Psoas muscle (tissue), 8 donors: Measurements from ENCODE around the gene USP30. TPM values are rescaled to one million over a fixed set of nuclear protein-coding genes. Genes with fewer than 3 reads are reported as not detected.
A peak's percentile ranks its signal among the peaks of the same experiment; 100 is the strongest.

Experiments used
- ATAC-seq, 4 donors: fragments of 200-7000 bp; cut with Tn5 transposase; one replicate each; pipeline ENCODE4 v1.9.1; 2020; ENCODE audit warnings: moderate library complexity in 3 of 4, mild to moderate bottlenecking in 2 of 4
- DNase-seq, 2 donors: peaks; one replicate each; pipeline ENCODE4 v3.0.0-alpha.2; 2020
- H3K27ac ChIP-seq: fragments of 200-600 bp; one replicate; pipeline ENCODE4 v1.8.0; 2022
- H3K27me3 ChIP-seq, 3 donors: fragments of 200-600 bp in 1 of 3; one replicate each; pipeline versions ENCODE4 v1.6.1 to v1.8.0; 2013 to 2022; ENCODE audit warnings: low read length in 2 of 3, mild to moderate bottlenecking in 2 of 3, moderate library complexity in 1 of 3; ENCODE audit not compliant: insufficient read depth in 3 of 3
- H3K36me3 ChIP-seq, 2 donors: fragments of 200-600 bp in 1 of 2; one replicate each; pipeline versions ENCODE4 v1.6.1 to v1.8.0; 2013 to 2022; ENCODE audit warnings: low read depth in 1 of 2, mild to moderate bottlenecking in 1 of 2, moderate library complexity in 1 of 2; ENCODE audit not compliant: insufficient read depth in 1 of 2
- H3K4me1 ChIP-seq: fragments of 200-600 bp; one replicate; pipeline ENCODE4 v1.8.0; 2022
- H3K4me3 ChIP-seq: fragments of 200-600 bp; one replicate; pipeline ENCODE4 v1.8.0; 2022; ENCODE audit warnings: mild to moderate bottlenecking
- H3K9me3 ChIP-seq: fragments of 200-600 bp; one replicate; pipeline ENCODE4 v1.8.0; 2022
- WGBS, 3 donors: extraction: QIAGEN DNeasy Blood & Tissue Kit; methylation state at CpG; one replicate each; pipeline versions ENCODE4 v1.1.6 to v1.1.7; 2013; 5-methylcytosine and 5-hydroxymethylcytosine counted together
- intact Hi-C, 2 donors: fragments of 100-400 bp; cut with DNase I; formaldehyde crosslinking; loops; one replicate each; pipeline versions ENCODE4 v1.11.0 to v1.14.2; 2022
- polyA plus RNA-seq, 3 donors: library from polyadenylated mRNA; stranded (reverse); fragments of 200-250 nt; gene quantifications; one replicate each; pipeline ENCODE4 v1.2.3, GENCODE V29; 2013
- total RNA-seq, 4 donors: library from RNA; stranded (reverse); fragmentation: NEBNext Ultra II Directional in 2 of 4; extraction: Animal tissue kit (Norgen Biotek cat#: 25700) in 2 of 4; gene quantifications; one replicate each; pipeline versions ENCODE4 v1.2.1 to v1.2.4, GENCODE V29; 2021 to 2023
- TF ChIP-seq, protein P1 (sequence below): fragments of 200-600 bp; IDR thresholded peaks from one replicate; pipeline ENCODE4 v1.8.0; 2022; ENCODE audit warnings: antibody characterized with exemption
- donor health status: healthy with polysubstance abuse.
- donor health status: DM: no; HTN: no; CAD: no; lungs with moderate emphysema.
- donor health status: Bipolar disorder and iron deficiency.
- donor health status: healthy.
- donor health status: DM: yes; HTN: yes; CAD: no.
- donor health status: DM: no; HTN: no; CAD: no.
- donor health status: DM: no; HTN: no; CAD: no.
- donor health status: DM: yes; HTN: yes; CAD: no.

The USP30 gene
- total and polyA plus RNA-seq, 7 donors = 4.7 to 14.6 (median 10.9) TPM

DNA sequence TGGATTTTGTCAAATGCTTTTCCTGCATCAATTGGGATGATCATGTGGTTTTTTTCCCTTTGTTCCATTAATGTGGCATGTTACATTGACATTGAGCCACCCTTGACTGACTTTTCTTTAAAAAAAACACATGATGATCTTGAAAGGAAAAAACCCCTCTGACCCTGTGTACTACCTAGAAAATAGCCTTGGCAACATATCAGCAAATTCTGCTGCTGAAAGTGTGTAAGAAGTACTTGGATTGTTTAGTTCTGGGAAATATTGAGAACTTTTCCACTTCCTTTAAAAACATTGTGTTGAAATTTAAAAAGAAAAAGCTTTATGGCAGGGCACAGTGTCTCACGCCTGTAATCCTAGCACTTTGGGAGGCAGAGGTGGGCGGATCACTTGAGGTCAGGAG, 84.7 kb downstream of the USP30 start:
- TF ChIP-seq, protein P1, sequence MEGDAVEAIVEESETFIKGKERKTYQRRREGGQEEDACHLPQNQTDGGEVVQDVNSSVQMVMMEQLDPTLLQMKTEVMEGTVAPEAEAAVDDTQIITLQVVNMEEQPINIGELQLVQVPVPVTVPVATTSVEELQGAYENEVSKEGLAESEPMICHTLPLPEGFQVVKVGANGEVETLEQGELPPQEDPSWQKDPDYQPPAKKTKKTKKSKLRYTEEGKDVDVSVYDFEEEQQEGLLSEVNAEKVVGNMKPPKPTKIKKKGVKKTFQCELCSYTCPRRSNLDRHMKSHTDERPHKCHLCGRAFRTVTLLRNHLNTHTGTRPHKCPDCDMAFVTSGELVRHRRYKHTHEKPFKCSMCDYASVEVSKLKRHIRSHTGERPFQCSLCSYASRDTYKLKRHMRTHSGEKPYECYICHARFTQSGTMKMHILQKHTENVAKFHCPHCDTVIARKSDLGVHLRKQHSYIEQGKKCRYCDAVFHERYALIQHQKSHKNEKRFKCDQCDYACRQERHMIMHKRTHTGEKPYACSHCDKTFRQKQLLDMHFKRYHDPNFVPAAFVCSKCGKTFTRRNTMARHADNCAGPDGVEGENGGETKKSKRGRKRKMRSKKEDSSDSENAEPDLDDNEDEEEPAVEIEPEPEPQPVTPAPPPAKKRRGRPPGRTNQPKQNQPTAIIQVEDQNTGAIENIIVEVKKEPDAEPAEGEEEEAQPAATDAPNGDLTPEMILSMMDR = no peak
- Histone ChIP-seq H3K9me3 (no peaks in the 10 kb centered on the region), H3K4me3 (no peak overlapping the region), H3K4me1 (peaks cover 61% of the 10 kb centered on the region), H3K27me3 (no peaks in the 10 kb centered on the region), H3K27ac (peak overlapping the region; percentile 96), H3K36me3 (peaks cover 2 to 39% of the 10 kb centered on the region in 2 donors)
- intact Hi-C loops = no loop called here
- WGBS, 3 donors = 69 to 71% (median 70%) methylated on average over 2 of the region's 2 CpGs
- ATAC-seq = no peak
- DNase-seq = no peak

Other genes starting within 250 kb of the USP30 start
- 10 to 100 TPM; 24.9 to 68.6 (median 55.9) TPM for gene SSH1, start 195.0 kb upstream of the USP30 start, total RNA-seq
- gene SSH1, start 195.0 kb upstream of the USP30 start, polyA plus RNA-seq = 10 to 100 TPM; 10.0 to 39.8 (median 10.9) TPM
- gene DAO, start 172.5 kb upstream of the USP30 start, total RNA-seq = not detected
- gene DAO, start 172.5 kb upstream of the USP30 start, polyA plus RNA-seq = not detected
- gene SVOP, start 31.5 kb upstream of the USP30 start, total RNA-seq = under 1 TPM in 3 of 4 donors, not detected in 1; 0.07 to 0.45 (median 0.12) TPM
- under 1 TPM in 2 of 3 donors, not detected in 1; 0.04 to 0.08 TPM for gene SVOP, start 31.5 kb upstream of the USP30 start, polyA plus RNA-seq
- 10 to 100 TPM in 3 of 4 donors, 1 to 10 TPM in 1; 7.3 to 25.3 (median 17.7) TPM for gene ALKBH2, start 40.9 kb downstream of the USP30 start, total RNA-seq
- 10 to 100 TPM; 28.0 to 50.4 (median 28.5) TPM for gene ALKBH2, start 40.9 kb downstream of the USP30 start, polyA plus RNA-seq
- gene UNG, start 45.0 kb downstream of the USP30 start, total RNA-seq = 10 to 100 TPM; 40.4 to 68.9 (median 42.1) TPM
- gene UNG, start 45.0 kb downstream of the USP30 start, polyA plus RNA-seq = 10 to 100 TPM; 34.3 to 93.1 (median 36.7) TPM
- gene ACACB, start 64.0 kb downstream of the USP30 start, total RNA-seq = 100 to 1,000 TPM; 113 to 503 (median 331) TPM
- gene ACACB, start 64.0 kb downstream of the USP30 start, polyA plus RNA-seq = 100 to 1,000 TPM in 2 of 3 donors, 10 to 100 TPM in 1; 27.0 to 275 (median 136) TPM